ENCODE measurements around the gene GNG13. TPM values are rescaled to one million over a fixed set of nuclear protein-coding genes. Genes with fewer than 3 reads are reported as not detected.
A peak's percentile ranks its signal among the peaks of the same experiment; 100 is the strongest.

GNG13 gene
- total and polyA plus RNA-seq, 9 of the 15 experiments (the other 6 are each of a cell fraction or from before 2014, with no cell fraction given): not detected

DNA sequence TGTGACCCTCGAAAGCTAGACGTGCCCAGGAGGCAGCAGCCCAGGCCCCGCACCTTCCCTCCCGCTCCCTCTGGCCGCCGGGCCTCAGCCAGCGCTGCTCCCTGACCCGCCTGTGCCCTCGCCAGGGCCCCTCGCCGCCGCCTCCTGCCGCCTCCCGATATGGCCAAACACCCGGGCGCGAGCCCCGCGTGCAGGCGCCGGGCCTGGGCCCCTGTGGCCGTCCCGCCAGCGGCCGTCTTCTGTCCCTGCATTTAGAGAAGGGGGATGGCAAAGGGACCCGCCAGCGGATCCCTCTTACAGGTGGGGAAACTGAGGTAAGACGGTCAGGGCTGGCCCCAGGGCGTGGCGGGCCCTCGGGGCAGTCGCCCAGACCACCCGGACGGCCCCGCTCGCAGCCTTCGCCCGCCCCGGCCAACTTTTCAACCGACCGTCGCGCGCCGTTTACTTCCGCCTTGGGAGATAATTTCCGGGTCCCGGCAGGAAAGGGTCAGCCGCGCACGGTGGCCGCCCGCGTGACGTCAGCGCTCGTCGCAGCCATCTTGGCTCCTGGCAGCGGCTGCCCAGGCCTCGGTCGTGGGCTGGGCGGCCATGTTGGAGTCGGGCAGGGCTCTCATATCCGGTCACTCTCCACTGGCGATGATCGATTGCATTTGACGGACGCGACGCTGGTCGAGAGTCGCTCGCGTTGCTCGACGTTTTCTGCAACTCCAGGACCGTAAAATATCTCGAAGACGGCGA lies 7.0 kb upstream of the GNG13 start (continued):
- TF ChIP-seq, protein P1, sequence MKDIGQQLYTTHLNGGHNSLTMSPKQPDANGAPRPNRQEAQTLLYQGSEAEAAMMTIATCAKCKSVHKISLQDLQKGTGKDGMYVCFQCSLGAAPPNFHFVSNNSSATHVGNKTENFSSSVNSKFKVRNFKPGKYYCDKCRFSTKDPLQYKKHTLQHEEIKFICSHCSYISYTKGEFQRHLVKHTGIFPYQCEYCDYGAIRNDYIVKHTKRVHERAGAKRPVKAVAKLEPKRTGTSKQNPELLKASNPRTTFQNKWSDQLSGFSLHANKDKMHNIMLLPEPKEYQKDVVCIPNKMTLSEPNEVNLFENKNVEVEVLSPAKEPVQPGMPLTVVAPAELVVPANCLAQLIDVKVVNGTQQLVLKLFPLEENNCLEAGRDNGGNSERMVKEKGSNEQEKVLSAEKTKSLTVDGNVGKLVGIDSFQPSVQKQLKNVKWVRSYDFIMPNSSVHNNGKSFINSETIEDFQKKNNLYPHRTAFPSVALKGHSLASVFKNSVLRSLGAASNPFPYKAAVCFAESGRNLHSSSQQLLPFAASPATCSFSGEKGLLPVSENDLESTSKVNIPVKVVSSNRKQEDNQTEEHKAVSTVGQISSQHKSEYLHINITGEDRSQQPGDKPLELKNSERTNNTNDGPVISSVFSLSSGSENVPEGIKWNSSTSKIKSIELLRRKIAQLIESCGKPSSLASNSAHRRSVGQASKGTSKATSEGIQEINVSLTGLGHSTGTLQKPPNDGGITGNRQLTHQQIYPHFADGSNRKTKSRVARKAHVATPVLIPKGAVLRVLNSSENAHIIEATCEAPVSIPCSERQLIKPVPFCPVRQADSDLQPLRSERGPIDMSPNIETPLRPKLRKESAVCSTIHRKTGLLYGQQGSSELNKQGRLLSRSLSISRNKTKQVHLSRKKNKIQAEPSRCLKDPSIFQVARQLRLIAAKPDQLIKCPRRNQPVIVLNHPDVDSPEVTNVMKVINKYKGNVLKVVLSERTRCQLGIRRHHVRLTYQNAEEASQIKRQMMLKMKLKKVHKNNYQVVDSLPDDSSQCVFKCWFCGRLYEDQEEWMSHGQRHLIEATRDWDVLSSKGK (CRISPR knock-in tag; IDR thresholded peaks at IDR 0.05): no peak
- no peak for TF ChIP-seq HSF4 (CRISPR knock-in tag; IDR thresholded peaks at IDR 0.05; ENCODE audit: borderline replicate concordance)
- no peak for TF ChIP-seq NR2F6 (CRISPR knock-in tag; IDR thresholded peaks at IDR 0.05)
- no peak for TF ChIP-seq BRCA1 (IDR thresholded peaks at IDR 0.05)
- no peak for TF ChIP-seq BRCA1 (CRISPR knock-in tag; IDR thresholded peaks at IDR 0.05)
- no peak for TF ChIP-seq BRF1 (IDR thresholded peaks at IDR 0.05; ENCODE audit: borderline replicate concordance, extremely low read depth, insufficient read length)
- TF ChIP-seq, protein P2, sequence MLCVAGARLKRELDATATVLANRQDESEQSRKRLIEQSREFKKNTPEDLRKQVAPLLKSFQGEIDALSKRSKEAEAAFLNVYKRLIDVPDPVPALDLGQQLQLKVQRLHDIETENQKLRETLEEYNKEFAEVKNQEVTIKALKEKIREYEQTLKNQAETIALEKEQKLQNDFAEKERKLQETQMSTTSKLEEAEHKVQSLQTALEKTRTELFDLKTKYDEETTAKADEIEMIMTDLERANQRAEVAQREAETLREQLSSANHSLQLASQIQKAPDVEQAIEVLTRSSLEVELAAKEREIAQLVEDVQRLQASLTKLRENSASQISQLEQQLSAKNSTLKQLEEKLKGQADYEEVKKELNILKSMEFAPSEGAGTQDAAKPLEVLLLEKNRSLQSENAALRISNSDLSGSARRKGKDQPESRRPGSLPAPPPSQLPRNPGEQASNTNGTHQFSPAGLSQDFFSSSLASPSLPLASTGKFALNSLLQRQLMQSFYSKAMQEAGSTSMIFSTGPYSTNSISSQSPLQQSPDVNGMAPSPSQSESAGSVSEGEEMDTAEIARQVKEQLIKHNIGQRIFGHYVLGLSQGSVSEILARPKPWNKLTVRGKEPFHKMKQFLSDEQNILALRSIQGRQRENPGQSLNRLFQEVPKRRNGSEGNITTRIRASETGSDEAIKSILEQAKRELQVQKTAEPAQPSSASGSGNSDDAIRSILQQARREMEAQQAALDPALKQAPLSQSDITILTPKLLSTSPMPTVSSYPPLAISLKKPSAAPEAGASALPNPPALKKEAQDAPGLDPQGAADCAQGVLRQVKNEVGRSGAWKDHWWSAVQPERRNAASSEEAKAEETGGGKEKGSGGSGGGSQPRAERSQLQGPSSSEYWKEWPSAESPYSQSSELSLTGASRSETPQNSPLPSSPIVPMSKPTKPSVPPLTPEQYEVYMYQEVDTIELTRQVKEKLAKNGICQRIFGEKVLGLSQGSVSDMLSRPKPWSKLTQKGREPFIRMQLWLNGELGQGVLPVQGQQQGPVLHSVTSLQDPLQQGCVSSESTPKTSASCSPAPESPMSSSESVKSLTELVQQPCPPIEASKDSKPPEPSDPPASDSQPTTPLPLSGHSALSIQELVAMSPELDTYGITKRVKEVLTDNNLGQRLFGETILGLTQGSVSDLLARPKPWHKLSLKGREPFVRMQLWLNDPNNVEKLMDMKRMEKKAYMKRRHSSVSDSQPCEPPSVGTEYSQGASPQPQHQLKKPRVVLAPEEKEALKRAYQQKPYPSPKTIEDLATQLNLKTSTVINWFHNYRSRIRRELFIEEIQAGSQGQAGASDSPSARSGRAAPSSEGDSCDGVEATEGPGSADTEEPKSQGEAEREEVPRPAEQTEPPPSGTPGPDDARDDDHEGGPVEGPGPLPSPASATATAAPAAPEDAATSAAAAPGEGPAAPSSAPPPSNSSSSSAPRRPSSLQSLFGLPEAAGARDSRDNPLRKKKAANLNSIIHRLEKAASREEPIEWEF (CRISPR knock-in tag; IDR thresholded peaks at IDR 0.05): no peak
- TF ChIP-seq ZNF175 (CRISPR knock-in tag; IDR thresholded peaks at IDR 0.05; ENCODE audit: low read depth): peak; percentile 83; the same call in 1 of the 2 replicates
- TF ChIP-seq PPARD (CRISPR knock-in tag; IDR thresholded peaks at IDR 0.05): no peak
- TF ChIP-seq RNF2 (IDR thresholded peaks at IDR 0.05): no peak; the same call in 1 of the 2 replicates
- no peak for TF ChIP-seq TFAM (CRISPR knock-in tag; conservative IDR thresholded peaks at IDR 0.05)
- TF ChIP-seq GABPA (tag; conservative IDR thresholded peaks at IDR 0.05; ENCODE audit: low read depth): peak; percentile 98
- TF ChIP-seq, protein P3, sequence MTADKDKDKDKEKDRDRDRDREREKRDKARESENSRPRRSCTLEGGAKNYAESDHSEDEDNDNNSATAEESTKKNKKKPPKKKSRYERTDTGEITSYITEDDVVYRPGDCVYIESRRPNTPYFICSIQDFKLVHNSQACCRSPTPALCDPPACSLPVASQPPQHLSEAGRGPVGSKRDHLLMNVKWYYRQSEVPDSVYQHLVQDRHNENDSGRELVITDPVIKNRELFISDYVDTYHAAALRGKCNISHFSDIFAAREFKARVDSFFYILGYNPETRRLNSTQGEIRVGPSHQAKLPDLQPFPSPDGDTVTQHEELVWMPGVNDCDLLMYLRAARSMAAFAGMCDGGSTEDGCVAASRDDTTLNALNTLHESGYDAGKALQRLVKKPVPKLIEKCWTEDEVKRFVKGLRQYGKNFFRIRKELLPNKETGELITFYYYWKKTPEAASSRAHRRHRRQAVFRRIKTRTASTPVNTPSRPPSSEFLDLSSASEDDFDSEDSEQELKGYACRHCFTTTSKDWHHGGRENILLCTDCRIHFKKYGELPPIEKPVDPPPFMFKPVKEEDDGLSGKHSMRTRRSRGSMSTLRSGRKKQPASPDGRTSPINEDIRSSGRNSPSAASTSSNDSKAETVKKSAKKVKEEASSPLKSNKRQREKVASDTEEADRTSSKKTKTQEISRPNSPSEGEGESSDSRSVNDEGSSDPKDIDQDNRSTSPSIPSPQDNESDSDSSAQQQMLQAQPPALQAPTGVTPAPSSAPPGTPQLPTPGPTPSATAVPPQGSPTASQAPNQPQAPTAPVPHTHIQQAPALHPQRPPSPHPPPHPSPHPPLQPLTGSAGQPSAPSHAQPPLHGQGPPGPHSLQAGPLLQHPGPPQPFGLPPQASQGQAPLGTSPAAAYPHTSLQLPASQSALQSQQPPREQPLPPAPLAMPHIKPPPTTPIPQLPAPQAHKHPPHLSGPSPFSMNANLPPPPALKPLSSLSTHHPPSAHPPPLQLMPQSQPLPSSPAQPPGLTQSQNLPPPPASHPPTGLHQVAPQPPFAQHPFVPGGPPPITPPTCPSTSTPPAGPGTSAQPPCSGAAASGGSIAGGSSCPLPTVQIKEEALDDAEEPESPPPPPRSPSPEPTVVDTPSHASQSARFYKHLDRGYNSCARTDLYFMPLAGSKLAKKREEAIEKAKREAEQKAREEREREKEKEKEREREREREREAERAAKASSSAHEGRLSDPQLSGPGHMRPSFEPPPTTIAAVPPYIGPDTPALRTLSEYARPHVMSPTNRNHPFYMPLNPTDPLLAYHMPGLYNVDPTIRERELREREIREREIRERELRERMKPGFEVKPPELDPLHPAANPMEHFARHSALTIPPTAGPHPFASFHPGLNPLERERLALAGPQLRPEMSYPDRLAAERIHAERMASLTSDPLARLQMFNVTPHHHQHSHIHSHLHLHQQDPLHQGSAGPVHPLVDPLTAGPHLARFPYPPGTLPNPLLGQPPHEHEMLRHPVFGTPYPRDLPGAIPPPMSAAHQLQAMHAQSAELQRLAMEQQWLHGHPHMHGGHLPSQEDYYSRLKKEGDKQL (CRISPR knock-in tag; IDR thresholded peaks at IDR 0.05; ENCODE audit: borderline replicate concordance): 0 out of 2 replicates have a peak, but pooled peaks have one; percentile 77

Data from K562 (cell line).